Immature natural killer cell (primary cell): ENCODE measurements around the gene TNFSF12. TPM values are rescaled to one million over a fixed set of nuclear protein-coding genes. Genes with fewer than 3 reads are reported as not detected.
"Not testable (repeated sequence)": the region's sequence is repeated elsewhere in the genome, so short reads cannot be mapped to it uniquely, and the experiment has no call there.

ENCODE experiments used
- DNase-seq, 3 donors: peaks; one replicate each; pipeline ENCODE4 v3.0.0; 2022; ENCODE audit warnings: mixed read lengths in 1 of 3
- H3K27ac Mint-ChIP-seq, 6 donors: one replicate each; pipeline ENCODE4 v1.8.0; 2020; ENCODE audit warnings: mixed read lengths in 6 of 6, mild to moderate bottlenecking in 5 of 6, inconsistent platforms in 4 of 6, moderate library complexity in 3 of 6
- H3K27me3 Mint-ChIP-seq, 3 donors: one replicate each; pipeline ENCODE4 v1.8.0; 2020 to 2021; ENCODE audit warnings: low read depth in 3 of 3, mild to moderate bottlenecking in 3 of 3, mixed read lengths in 3 of 3, moderate library complexity in 3 of 3, inconsistent platforms in 1 of 3
- H3K36me3 Mint-ChIP-seq, 3 donors: one replicate each; pipeline ENCODE4 v1.8.0; 2020; ENCODE audit warnings: mixed read lengths in 3 of 3, inconsistent platforms in 2 of 3, mild to moderate bottlenecking in 2 of 3
- H3K4me1 Mint-ChIP-seq, 2 donors: one replicate each; pipeline ENCODE4 v1.8.0; 2020; ENCODE audit warnings: inconsistent platforms in 2 of 2, mild to moderate bottlenecking in 2 of 2, mixed read lengths in 2 of 2, moderate library complexity in 1 of 2
- H3K4me3 Mint-ChIP-seq, 5 donors: one replicate each; pipeline ENCODE4 v1.8.0; 2020; ENCODE audit warnings: mild to moderate bottlenecking in 5 of 5, mixed read lengths in 5 of 5, inconsistent platforms in 3 of 5, moderate library complexity in 3 of 5
- H3K9me3 Mint-ChIP-seq, 6 donors: one replicate each; pipeline ENCODE4 v1.8.0; 2020; ENCODE audit warnings: mild to moderate bottlenecking in 6 of 6, mixed read lengths in 6 of 6, inconsistent platforms in 4 of 6, moderate library complexity in 3 of 6
- polyA plus RNA-seq, 3 donors: library from polyadenylated mRNA; unstranded; fragments of 300-500 nt; fragmentation: Illumina TruSeq; gene quantifications; one replicate each; pipeline ENCODE4 v1.2.3, GENCODE V29; 2021

TNFSF12 gene
- polyA plus RNA-seq, 3 donors from 2014 or later: 32.1 to 69.9 (median 32.7) TPM

- Mint-ChIP-seq H3K4me1 (peaks cover 1 to 5% of the 10 kb centered on the region in 2 donors), H3K36me3 (peaks cover 17 to 36% (median 25%) of the 10 kb centered on the region in 3 donors), H3K27me3 (peaks cover 0 to 5% (median 0%) of the 10 kb centered on the region in 3 donors), H3K4me3 (no peak within 1 kb of the TSS), H3K27ac (no peak within 1 kb of the TSS), H3K9me3 (no peaks in the 10 kb centered on the region)
- no peak for DNase-seq
Observed at GRCh38 chr17:7589891-7590691, 41.2 kb downstream of the TNFSF12 start, which contains the start of gene SOX15. TSS of gene SOX15 (minus strand) at chr17:7590094. CDS start at chr17:7589676, 418 bp downstream.

GRCh38 chr17:7590743-7591142 lies 41.9 kb downstream of the TNFSF12 start:
- Mint-ChIP-seq H3K27ac (no peak overlapping the region), H3K4me3 (no peak overlapping the region), H3K36me3 (peaks cover 20 to 42% (median 25%) of the 10 kb centered on the region in 3 donors), H3K4me1 (peaks cover 0 to 3% of the 10 kb centered on the region in 2 donors), H3K27me3 (peaks cover 0 to 5% (median 0%) of the 10 kb centered on the region in 3 donors), H3K9me3 (no peaks in the 10 kb centered on the region)
- DNase-seq: no peak

- H3K36me3 Mint-ChIP-seq: peaks cover 20 to 44% (median 25%) of the 10 kb centered on the region in 3 donors
Observed at GRCh38 chr17:7591596-7591995, 42.7 kb downstream of the TNFSF12 start.

DNA sequence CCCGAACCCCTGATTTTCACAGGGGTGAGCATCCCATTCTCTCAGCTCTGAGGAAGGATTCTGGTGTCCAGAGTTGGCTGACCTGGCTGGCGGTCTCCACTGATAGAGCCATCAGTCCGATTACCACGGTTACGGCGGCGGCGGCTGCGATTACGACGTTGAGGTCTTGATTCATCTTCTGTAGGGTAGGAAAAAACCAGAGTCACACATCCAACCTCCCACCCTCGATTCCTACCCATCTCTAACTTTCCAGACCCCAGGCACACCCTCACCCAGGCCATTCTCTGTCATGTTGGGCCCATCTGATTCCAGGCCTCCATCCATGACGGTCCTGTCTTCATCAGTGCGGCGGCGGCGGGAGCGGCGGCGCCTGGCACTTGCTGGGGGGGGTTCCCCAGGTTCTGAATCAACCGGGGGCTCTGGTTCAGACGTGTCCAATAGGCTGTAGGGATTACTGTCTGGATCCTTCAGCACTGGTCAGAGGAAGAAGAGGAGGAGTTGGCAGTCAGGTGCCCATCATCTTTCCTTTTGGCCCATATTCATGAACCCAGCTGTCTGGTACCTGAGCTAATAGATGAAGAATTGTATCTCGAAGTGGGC lies 43.7 kb downstream of the TNFSF12 start:
- Mint-ChIP-seq H3K36me3 (peaks cover 24 to 45% (median 28%) of the 10 kb centered on the region in 3 donors), H3K4me3 (no peak overlapping the region), H3K27ac (no peak overlapping the region), H3K4me1 (peaks cover 0 to 2% of the 10 kb centered on the region in 2 donors), H3K9me3 (no peaks in the 10 kb centered on the region), H3K27me3 (peaks cover 0 to 5% (median 0%) of the 10 kb centered on the region in 3 donors)
- DNase-seq: no peak

More at GRCh38 chr17:7591596-7591995, 42.7 kb downstream of the TNFSF12 start:
- H3K4me1 Mint-ChIP-seq: peaks cover 0 to 2% of the 10 kb centered on the region in 2 donors
- H3K27me3 Mint-ChIP-seq: peaks cover 0 to 5% (median 0%) of the 10 kb centered on the region in 3 donors
- no peaks in the 10 kb centered on the region for H3K9me3 Mint-ChIP-seq
- DNase-seq: no peak
- no peak overlapping the region for H3K27ac Mint-ChIP-seq
- no peak overlapping the region for H3K4me3 Mint-ChIP-seq

DNA sequence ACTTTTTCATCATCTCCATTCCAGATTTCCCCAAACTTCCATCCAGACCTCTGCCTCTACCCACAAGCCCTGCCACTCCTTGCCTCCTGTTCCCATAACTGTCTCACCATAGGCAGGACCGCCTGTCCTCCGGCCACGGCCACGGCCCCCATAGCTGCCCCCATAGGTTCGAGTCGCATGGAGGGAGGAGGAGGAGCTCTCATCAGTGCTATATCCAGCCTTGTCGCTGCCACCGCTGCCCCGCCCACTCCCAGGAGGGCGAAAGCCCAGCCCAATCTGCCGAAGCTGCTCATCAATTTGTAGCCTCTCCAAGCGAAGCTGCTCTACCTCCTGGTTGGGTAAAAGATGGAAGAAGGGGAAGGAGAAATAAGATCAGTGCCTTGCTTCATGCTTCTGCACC lies 44.4 kb downstream of the TNFSF12 start:
- peak overlapping the region in 1 of 6 donors; percentile 49 for H3K27ac Mint-ChIP-seq

DNA sequence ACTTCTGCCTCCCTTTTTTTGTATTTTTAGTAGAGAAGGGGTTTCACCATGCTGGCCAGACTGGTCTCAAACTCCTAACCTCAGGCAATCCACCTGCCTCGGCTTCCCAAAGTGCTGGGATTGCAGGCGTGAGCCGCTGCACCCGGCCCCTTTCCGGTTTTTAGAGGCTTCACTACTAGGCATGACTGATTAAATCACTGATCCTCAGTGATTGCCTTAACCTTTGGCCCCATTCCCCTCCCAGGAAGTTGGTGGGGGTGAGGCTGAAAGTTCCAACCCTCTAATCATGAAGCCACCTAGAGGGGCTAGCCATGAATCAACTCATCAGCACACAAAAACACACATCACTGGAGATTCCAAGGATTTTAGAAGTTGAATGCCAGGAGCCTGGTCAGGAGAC lies 48.7 kb downstream of the TNFSF12 start:
- H3K4me1 Mint-ChIP-seq, DNase-seq, H3K27ac Mint-ChIP-seq, H3K27me3 Mint-ChIP-seq, H3K9me3 Mint-ChIP-seq, H3K4me3 Mint-ChIP-seq: not testable (repeated sequence)
- peaks cover 27 to 44% (median 29%) of the 10 kb centered on the region in 3 donors for H3K36me3 Mint-ChIP-seq

More for the DNA sequence above, 44.4 kb downstream of the TNFSF12 start:
- Mint-ChIP-seq H3K4me1 (peaks cover 0 to 2% of the 10 kb centered on the region in 2 donors), H3K4me3 (no peak overlapping the region), H3K27me3 (peaks cover 0 to 5% (median 1%) of the 10 kb centered on the region in 3 donors), H3K36me3 (peaks cover 24 to 45% (median 28%) of the 10 kb centered on the region in 3 donors), H3K9me3 (no peaks in the 10 kb centered on the region)
- DNase-seq: no peak

DNA sequence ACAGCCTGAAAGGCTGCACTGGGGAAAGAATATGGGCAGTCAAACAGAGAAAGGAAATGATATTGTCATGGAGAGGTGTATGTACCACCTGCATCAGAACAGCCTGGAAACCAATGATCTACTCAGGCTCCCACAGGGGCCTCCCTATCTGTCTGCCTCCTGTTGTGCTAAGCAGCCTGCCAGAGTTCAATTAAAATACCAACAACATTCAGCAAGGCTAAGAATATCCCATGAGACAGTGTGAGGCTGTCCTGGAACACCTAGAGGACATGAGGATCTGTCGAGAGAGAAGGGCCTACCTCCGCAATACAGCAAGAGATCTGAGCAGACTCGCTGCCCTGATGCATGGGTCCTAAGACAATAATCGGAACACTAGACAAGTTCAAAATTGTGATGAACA lies 57.4 kb downstream of the TNFSF12 start:
- Mint-ChIP-seq H3K9me3 (no peaks in the 10 kb centered on the region), H3K4me3 (no peak overlapping the region), H3K36me3 (peaks cover 19 to 33% (median 20%) of the 10 kb centered on the region in 3 donors), H3K27me3 (peaks cover 0 to 4% (median 0%) of the 10 kb centered on the region in 3 donors), H3K4me1 (peaks cover 7 to 24% of the 10 kb centered on the region in 2 donors), H3K27ac (peak overlapping the region in 1 of 6 donors; percentile 21)
- DNase-seq: no peak

Other genes starting within 250 kb of the TNFSF12 start
- gene EIF5A, start 241.4 kb upstream of the TNFSF12 start, polyA plus RNA-seq: 100 to 1,000 TPM; 235 to 814 (median 797) TPM
- 100 to 1,000 TPM; 100 to 129 (median 123) TPM for gene GPS2, start 233.7 kb upstream of the TNFSF12 start, polyA plus RNA-seq
- gene NEURL4, start 219.7 kb upstream of the TNFSF12 start, polyA plus RNA-seq: 1 to 10 TPM in 2 of 3 donors, under 1 TPM in 1; 0.58 to 2.8 (median 1.4) TPM
- 100 to 1,000 TPM; 137 to 227 (median 214) TPM for gene ACAP1, start 212.5 kb upstream of the TNFSF12 start, polyA plus RNA-seq
- gene KCTD11, start 196.9 kb upstream of the TNFSF12 start, polyA plus RNA-seq: 10 to 100 TPM in 1 of 3 donors, 1 to 10 TPM in 2; 5.5 to 13.0 (median 9.4) TPM
- gene TMEM95, start 193.9 kb upstream of the TNFSF12 start, polyA plus RNA-seq: not detected
- gene TNK1, start 168.0 kb upstream of the TNFSF12 start, polyA plus RNA-seq: under 1 TPM in 2 of 3 donors, not detected in 1; 0.21 to 0.29 TPM
- 10 to 100 TPM; 38.1 to 82.5 (median 54.2) TPM for gene PLSCR3, start 154.5 kb upstream of the TNFSF12 start, polyA plus RNA-seq
- gene TMEM256, start 145.0 kb upstream of the TNFSF12 start, polyA plus RNA-seq: 100 to 1,000 TPM in 1 of 3 donors, 10 to 100 TPM in 2; 30.7 to 116 (median 60.7) TPM
- not detected for gene NLGN2, start 141.2 kb upstream of the TNFSF12 start, polyA plus RNA-seq
- gene SPEM1, start 128.7 kb upstream of the TNFSF12 start, polyA plus RNA-seq: not detected
- not detected for gene SPEM2, start 123.4 kb upstream of the TNFSF12 start, polyA plus RNA-seq
- gene SPEM3, start 120.2 kb upstream of the TNFSF12 start, polyA plus RNA-seq: not detected
- gene TMEM102, start 113.6 kb upstream of the TNFSF12 start, polyA plus RNA-seq: 10 to 100 TPM; 15.9 to 27.9 (median 16.4) TPM
- gene FGF11, start 109.5 kb upstream of the TNFSF12 start, polyA plus RNA-seq: not detected
- 10 to 100 TPM; 32.4 to 41.3 (median 38.5) TPM for gene CHRNB1, start 104.0 kb upstream of the TNFSF12 start, polyA plus RNA-seq
- 10 to 100 TPM in 1 of 3 donors, 1 to 10 TPM in 2; 4.4 to 25.8 (median 8.3) TPM for gene ZBTB4, start 69.4 kb upstream of the TNFSF12 start, polyA plus RNA-seq
- not detected for gene SLC35G6, start 67.6 kb upstream of the TNFSF12 start, polyA plus RNA-seq
- gene POLR2A, start 64.7 kb upstream of the TNFSF12 start, polyA plus RNA-seq: 10 to 100 TPM; 16.0 to 67.8 (median 25.7) TPM
- 1 to 10 TPM; 1.4 to 6.1 (median 5.3) TPM for gene TNFSF13, start 9.7 kb downstream of the TNFSF12 start, polyA plus RNA-seq
- 10 to 100 TPM; 17.5 to 19.4 (median 19.0) TPM for gene SENP3, start 12.9 kb downstream of the TNFSF12 start, polyA plus RNA-seq
- gene CD68, start 30.6 kb downstream of the TNFSF12 start, polyA plus RNA-seq: 1 to 10 TPM; 1.9 to 6.5 (median 6.1) TPM
- 10 to 100 TPM; 31.6 to 44.0 (median 41.6) TPM for gene MPDU1, start 34.8 kb downstream of the TNFSF12 start, polyA plus RNA-seq
- gene SOX15, start 41.0 kb downstream of the TNFSF12 start, polyA plus RNA-seq: not detected
- 10 to 100 TPM in 2 of 3 donors, 1 to 10 TPM in 1; 8.3 to 25.1 (median 10.4) TPM for gene FXR2, start 65.8 kb downstream of the TNFSF12 start, polyA plus RNA-seq
- 10 to 100 TPM; 33.9 to 39.1 (median 35.4) TPM for gene SAT2, start 78.8 kb downstream of the TNFSF12 start, polyA plus RNA-seq
- gene SHBG, start 81.1 kb downstream of the TNFSF12 start, polyA plus RNA-seq: not detected
- not detected for gene ATP1B2, start 101.9 kb downstream of the TNFSF12 start, polyA plus RNA-seq
- 10 to 100 TPM; 17.0 to 39.7 (median 18.7) TPM for gene TP53, start 138.4 kb downstream of the TNFSF12 start, polyA plus RNA-seq
- gene WRAP53, start 139.4 kb downstream of the TNFSF12 start, polyA plus RNA-seq: 10 to 100 TPM; 18.5 to 24.8 (median 18.7) TPM
- gene EFNB3, start 156.1 kb downstream of the TNFSF12 start, polyA plus RNA-seq: not detected
- gene DNAH2, start 168.7 kb downstream of the TNFSF12 start, polyA plus RNA-seq: under 1 TPM in 1 of 3 donors, not detected in 2; 0.26 TPM